ENCODE results near the gene P3H2.

Gene P3H2

GRCh38 chr3:189941679-189942078 lies 179.0 kb downstream of the P3H2 start:
- no peak for DNase-seq (ENCODE audit: insufficient read length, low spot score)
- TF ChIP-seq POLR2A (IDR thresholded peaks at IDR 0.05; ENCODE audit: low read depth, low read length) (no peak), POU2F2 (IDR thresholded peaks at IDR 0.05; ENCODE audit: low read depth, low read length) (no peak), POLR2AphosphoS5 (IDR thresholded peaks at IDR 0.05; ENCODE audit: low read depth, low read length) (no peak), SPI1 (IDR thresholded peaks at IDR 0.05; ENCODE audit: low read depth, low read length) (no peak), TAF1 (IDR thresholded peaks at IDR 0.05; ENCODE audit: low read depth, low read length) (no peak), PAX5 (IDR thresholded peaks at IDR 0.05; ENCODE audit: insufficient read depth, low read length, severe bottlenecking) (no peak)
- FAIRE-seq, result no peak

GRCh38 chr3:189941125-189941524 lies 179.6 kb downstream of the P3H2 start:
- DNase-seq (ENCODE audit: insufficient read length, low spot score), result no peak
- TF ChIP-seq POLR2AphosphoS5 (IDR thresholded peaks at IDR 0.05; ENCODE audit: low read depth, low read length), result no peak
- TF ChIP-seq POLR2A (IDR thresholded peaks at IDR 0.05; ENCODE audit: low read depth, low read length), result no peak
- no peak for TF ChIP-seq POU2F2 (IDR thresholded peaks at IDR 0.05; ENCODE audit: low read depth, low read length)
- TF ChIP-seq SPI1 (IDR thresholded peaks at IDR 0.05; ENCODE audit: low read depth, low read length), result no peak
- TF ChIP-seq TAF1 (IDR thresholded peaks at IDR 0.05; ENCODE audit: low read depth, low read length), result no peak
- TF ChIP-seq PAX5 (IDR thresholded peaks at IDR 0.05; ENCODE audit: insufficient read depth, low read length, severe bottlenecking), result no peak
- FAIRE-seq, result no peak

- FAIRE-seq, result no peak
Measured at GRCh38 chr3:189937302-189938127, 183.2 kb downstream of the P3H2 start.

GRCh38 chr3:189936201-189936945 lies 184.3 kb downstream of the P3H2 start:
- no peak for FAIRE-seq
- TF ChIP-seq POU2F2 (IDR thresholded peaks at IDR 0.05; ENCODE audit: low read depth, low read length) (no peak), POLR2A (IDR thresholded peaks at IDR 0.05; ENCODE audit: low read depth, low read length) (no peak), TAF1 (IDR thresholded peaks at IDR 0.05; ENCODE audit: low read depth, low read length) (no peak), PAX5 (IDR thresholded peaks at IDR 0.05; ENCODE audit: insufficient read depth, low read length, severe bottlenecking) (no peak), SPI1 (IDR thresholded peaks at IDR 0.05; ENCODE audit: low read depth, low read length) (no peak), POLR2AphosphoS5 (IDR thresholded peaks at IDR 0.05; ENCODE audit: low read depth, low read length) (no peak)
- DNase-seq (ENCODE audit: insufficient read length, low spot score), result no peak

More at GRCh38 chr3:189937302-189938127, 183.2 kb downstream of the P3H2 start:
- no peak for TF ChIP-seq TAF1 (IDR thresholded peaks at IDR 0.05; ENCODE audit: low read depth, low read length)
- DNase-seq (ENCODE audit: insufficient read length, low spot score), result no peak

- DNase-seq (ENCODE audit: insufficient read length, low spot score) (no peak), FAIRE-seq (no peak)
- TF ChIP-seq SPI1 (IDR thresholded peaks at IDR 0.05; ENCODE audit: low read depth, low read length) (no peak), PAX5 (IDR thresholded peaks at IDR 0.05; ENCODE audit: insufficient read depth, low read length, severe bottlenecking) (no peak), POLR2AphosphoS5 (IDR thresholded peaks at IDR 0.05; ENCODE audit: low read depth, low read length) (no peak), TAF1 (IDR thresholded peaks at IDR 0.05; ENCODE audit: low read depth, low read length) (no peak), POU2F2 (IDR thresholded peaks at IDR 0.05; ENCODE audit: low read depth, low read length) (no peak)
Measured at GRCh38 chr3:189927975-189928895, 192.5 kb downstream of the P3H2 start.

- no peak for FAIRE-seq
- DNase-seq (ENCODE audit: insufficient read length, low spot score), result no peak
- TF ChIP-seq SPI1 (IDR thresholded peaks at IDR 0.05; ENCODE audit: low read depth, low read length), result no peak
- no peak for TF ChIP-seq POLR2AphosphoS5 (IDR thresholded peaks at IDR 0.05; ENCODE audit: low read depth, low read length)
- TF ChIP-seq TAF1 (IDR thresholded peaks at IDR 0.05; ENCODE audit: low read depth, low read length), result no peak
- no peak for TF ChIP-seq PAX5 (IDR thresholded peaks at IDR 0.05; ENCODE audit: insufficient read depth, low read length, severe bottlenecking)
- no peak for TF ChIP-seq POLR2A (IDR thresholded peaks at IDR 0.05; ENCODE audit: low read depth, low read length)
- TF ChIP-seq POU2F2 (IDR thresholded peaks at IDR 0.05; ENCODE audit: low read depth, low read length), result no peak
Measured at GRCh38 chr3:189921770-189922169, 198.9 kb downstream of the P3H2 start.

GRCh38 chr3:189914799-189915198 lies 205.9 kb downstream of the P3H2 start:
- TF ChIP-seq TAF1 (IDR thresholded peaks at IDR 0.05; ENCODE audit: low read depth, low read length) (no peak), SPI1 (IDR thresholded peaks at IDR 0.05; ENCODE audit: low read depth, low read length) (no peak), POU2F2 (IDR thresholded peaks at IDR 0.05; ENCODE audit: low read depth, low read length) (no peak)
- no peak for FAIRE-seq

GRCh38 chr3:189911001-189911400 lies 209.7 kb downstream of the P3H2 start:
- no peak for DNase-seq (ENCODE audit: insufficient read length, low spot score)
- TF ChIP-seq SPI1 (IDR thresholded peaks at IDR 0.05; ENCODE audit: low read depth, low read length) (no peak), TAF1 (IDR thresholded peaks at IDR 0.05; ENCODE audit: low read depth, low read length) (no peak), POLR2AphosphoS5 (IDR thresholded peaks at IDR 0.05; ENCODE audit: low read depth, low read length) (no peak), PAX5 (IDR thresholded peaks at IDR 0.05; ENCODE audit: insufficient read depth, low read length, severe bottlenecking) (no peak), POU2F2 (IDR thresholded peaks at IDR 0.05; ENCODE audit: low read depth, low read length) (no peak), POLR2A (IDR thresholded peaks at IDR 0.05; ENCODE audit: low read depth, low read length) (no peak)
- no peak for FAIRE-seq

More at GRCh38 chr3:189914799-189915198, 205.9 kb downstream of the P3H2 start:
- no peak for DNase-seq (ENCODE audit: insufficient read length, low spot score)

GRCh38 chr3:189909573-189909972 lies 211.1 kb downstream of the P3H2 start:
- TF ChIP-seq POU2F2 (IDR thresholded peaks at IDR 0.05; ENCODE audit: low read depth, low read length), result no peak
- TF ChIP-seq PAX5 (IDR thresholded peaks at IDR 0.05; ENCODE audit: insufficient read depth, low read length, severe bottlenecking), result no peak
- TF ChIP-seq TAF1 (IDR thresholded peaks at IDR 0.05; ENCODE audit: low read depth, low read length), result no peak
- TF ChIP-seq POLR2AphosphoS5 (IDR thresholded peaks at IDR 0.05; ENCODE audit: low read depth, low read length), result no peak
- no peak for TF ChIP-seq POLR2A (IDR thresholded peaks at IDR 0.05; ENCODE audit: low read depth, low read length)
- TF ChIP-seq SPI1 (IDR thresholded peaks at IDR 0.05; ENCODE audit: low read depth, low read length), result no peak
- DNase-seq (ENCODE audit: insufficient read length, low spot score) (no peak), FAIRE-seq (no peak)
